ENCODE results near the gene SOCS3.

SOCS3 gene

GRCh38 chr17:78355045-78355641 is 4.7 kb downstream of the SOCS3 start:
- Histone ChIP-seq H3K27me3 (ENCODE audit: control insufficient read depth, insufficient read depth, low read length) (no peaks in the 10 kb centered on the region), H3K4me3 (ENCODE audit: low read length) (no peak overlapping the region), H3K36me3 (ENCODE audit: control insufficient read depth, insufficient read depth, low read length) (peaks cover 11% of the 10 kb centered on the region), H3K4me1 (ENCODE audit: control insufficient read depth, insufficient read depth, low read length) (peaks cover 61% of the 10 kb centered on the region), H3K9me3 (ENCODE audit: control insufficient read depth, low read length) (no peaks in the 10 kb centered on the region), H3K9ac (ENCODE audit: low read length) (no peak overlapping the region)

- no peak overlapping the region for H3K9ac ChIP-seq (ENCODE audit: low read length)
- no peak overlapping the region for H3K4me3 ChIP-seq (ENCODE audit: low read length)
- H3K27me3 ChIP-seq (ENCODE audit: control insufficient read depth, insufficient read depth, low read length): no peaks in the 10 kb centered on the region
- no peaks in the 10 kb centered on the region for H3K9me3 ChIP-seq (ENCODE audit: control insufficient read depth, low read length)
- H3K4me1 ChIP-seq (ENCODE audit: control insufficient read depth, insufficient read depth, low read length): peaks cover 61% of the 10 kb centered on the region
- H3K36me3 ChIP-seq (ENCODE audit: control insufficient read depth, insufficient read depth, low read length): peaks cover 11% of the 10 kb centered on the region
Observed at GRCh38 chr17:78353834-78354233, 6.0 kb downstream of the SOCS3 start.

DNA sequence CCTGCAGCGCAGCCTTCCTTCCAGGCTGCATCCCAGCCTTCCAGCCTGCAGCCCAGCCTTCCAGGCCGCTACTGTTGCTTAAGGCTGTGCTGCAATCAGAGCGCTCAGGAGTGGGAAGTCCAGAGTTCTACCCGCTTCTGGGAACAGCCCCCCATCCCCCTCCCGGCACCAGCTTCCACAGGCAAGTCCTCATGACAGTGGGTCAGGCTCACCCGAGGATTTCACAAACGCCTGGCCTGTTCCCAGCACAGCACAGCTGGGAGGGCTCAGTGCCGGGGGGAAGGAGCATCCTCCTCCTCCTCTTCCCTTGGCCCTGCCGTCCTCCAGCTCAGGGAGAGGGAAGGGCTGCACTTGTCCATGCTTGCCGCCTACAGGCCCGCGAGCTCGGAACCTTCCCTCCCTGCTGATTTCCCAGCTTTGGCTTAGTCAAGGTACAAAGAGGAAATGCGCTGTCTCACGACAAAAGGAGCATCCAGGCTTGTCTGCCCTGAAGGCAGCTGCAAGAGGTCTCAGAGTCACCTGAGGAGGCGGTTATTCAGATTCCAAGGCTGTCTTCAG is 8.3 kb downstream of the SOCS3 start:
- Histone ChIP-seq H3K27me3 (ENCODE audit: control insufficient read depth, insufficient read depth, low read length) (no peaks in the 10 kb centered on the region), H3K9ac (ENCODE audit: low read length) (no peak overlapping the region), H3K36me3 (ENCODE audit: control insufficient read depth, insufficient read depth, low read length) (no peaks in the 10 kb centered on the region), H3K9me3 (ENCODE audit: control insufficient read depth, low read length) (no peaks in the 10 kb centered on the region), H3K4me1 (ENCODE audit: control insufficient read depth, insufficient read depth, low read length) (peaks cover 40% of the 10 kb centered on the region), H3K4me3 (ENCODE audit: low read length) (no peak overlapping the region)

GRCh38 chr17:78349891-78350642 is 9.8 kb downstream of the SOCS3 start:
- Histone ChIP-seq H3K36me3 (ENCODE audit: control insufficient read depth, insufficient read depth, low read length) (no peaks in the 10 kb centered on the region), H3K4me1 (ENCODE audit: control insufficient read depth, insufficient read depth, low read length) (peaks cover 26% of the 10 kb centered on the region), H3K9me3 (ENCODE audit: control insufficient read depth, low read length) (no peaks in the 10 kb centered on the region), H3K27me3 (ENCODE audit: control insufficient read depth, insufficient read depth, low read length) (no peaks in the 10 kb centered on the region), H3K4me3 (ENCODE audit: low read length) (no peak overlapping the region), H3K9ac (ENCODE audit: low read length) (no peak overlapping the region)

GRCh38 chr17:78348055-78348770 is 11.7 kb downstream of the SOCS3 start:
- no peaks in the 10 kb centered on the region for H3K27me3 ChIP-seq (ENCODE audit: control insufficient read depth, insufficient read depth, low read length)
- no peak overlapping the region for H3K4me3 ChIP-seq (ENCODE audit: low read length)
- no peaks in the 10 kb centered on the region for H3K9me3 ChIP-seq (ENCODE audit: control insufficient read depth, low read length)
- no peaks in the 10 kb centered on the region for H3K36me3 ChIP-seq (ENCODE audit: control insufficient read depth, insufficient read depth, low read length)
- H3K4me1 ChIP-seq (ENCODE audit: control insufficient read depth, insufficient read depth, low read length): peaks cover 32% of the 10 kb centered on the region
- no peak overlapping the region for H3K9ac ChIP-seq (ENCODE audit: low read length)

DNA sequence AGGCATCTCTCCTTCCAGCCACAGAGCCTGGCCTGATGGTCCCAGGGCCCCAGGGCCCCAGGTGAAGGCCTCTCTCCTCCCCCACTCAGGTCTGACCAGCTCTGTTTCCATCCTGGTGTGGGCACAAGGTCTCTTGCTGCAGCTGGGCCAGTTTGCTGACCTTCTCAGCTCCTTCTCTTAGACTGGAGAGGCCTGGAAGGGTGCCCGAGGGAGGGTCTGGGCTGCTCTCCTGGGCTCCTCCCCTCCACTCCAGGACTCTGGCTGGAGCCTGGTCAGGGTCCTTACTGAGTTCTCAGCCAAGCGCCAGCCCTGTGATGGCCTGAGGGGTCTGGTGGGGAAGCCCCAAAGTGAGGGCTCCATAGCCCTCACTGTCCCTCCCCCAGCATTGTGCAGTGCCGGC is 12.4 kb downstream of the SOCS3 start:
- no peak overlapping the region for H3K9ac ChIP-seq (ENCODE audit: low read length)
- peaks cover 34% of the 10 kb centered on the region for H3K4me1 ChIP-seq (ENCODE audit: control insufficient read depth, insufficient read depth, low read length)
- no peak overlapping the region for H3K4me3 ChIP-seq (ENCODE audit: low read length)
- H3K27me3 ChIP-seq (ENCODE audit: control insufficient read depth, insufficient read depth, low read length): no peaks in the 10 kb centered on the region
- no peaks in the 10 kb centered on the region for H3K9me3 ChIP-seq (ENCODE audit: control insufficient read depth, low read length)
- H3K36me3 ChIP-seq (ENCODE audit: control insufficient read depth, insufficient read depth, low read length): no peaks in the 10 kb centered on the region

DNA sequence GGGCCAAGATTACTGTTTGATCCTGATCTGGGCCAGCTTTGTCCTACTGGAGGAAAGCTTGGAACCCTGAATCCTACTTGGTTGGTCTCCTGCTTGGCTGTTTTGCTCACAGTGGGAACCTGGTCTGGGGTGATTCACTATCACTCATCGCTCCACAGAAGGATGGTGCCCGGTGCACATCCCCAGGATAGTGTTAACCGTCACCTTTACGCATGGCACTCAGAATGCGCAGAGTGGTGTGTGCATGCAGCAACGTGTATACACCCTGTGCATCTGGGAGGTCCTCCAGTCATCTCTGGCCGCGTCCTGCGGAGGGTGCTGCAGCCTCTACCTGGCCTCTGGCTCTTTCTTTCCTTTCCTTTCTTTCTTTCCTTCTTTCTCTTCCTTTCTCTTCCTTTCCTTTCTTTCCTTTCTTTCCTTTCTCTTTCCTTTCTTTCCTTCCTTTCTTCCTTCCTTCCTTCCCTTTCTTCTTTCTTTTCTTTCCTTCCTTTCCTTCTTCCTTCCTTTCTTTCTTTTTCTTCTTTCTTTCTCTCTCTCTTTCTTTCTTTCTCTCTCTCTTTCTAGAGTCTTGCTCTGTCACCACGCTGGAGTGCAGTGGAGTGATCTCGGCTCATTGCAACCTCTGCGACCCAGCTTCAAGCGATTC is 13.1 kb downstream of the SOCS3 start:
- no peaks in the 10 kb centered on the region for H3K9me3 ChIP-seq (ENCODE audit: control insufficient read depth, low read length)
- H3K4me3 ChIP-seq (ENCODE audit: low read length): no peak overlapping the region
- H3K36me3 ChIP-seq (ENCODE audit: control insufficient read depth, insufficient read depth, low read length): no peaks in the 10 kb centered on the region
- peaks cover 33% of the 10 kb centered on the region for H3K4me1 ChIP-seq (ENCODE audit: control insufficient read depth, insufficient read depth, low read length)
- no peak overlapping the region for H3K9ac ChIP-seq (ENCODE audit: low read length)
- H3K27me3 ChIP-seq (ENCODE audit: control insufficient read depth, insufficient read depth, low read length): no peaks in the 10 kb centered on the region

GRCh38 chr17:78345791-78346494 is 13.9 kb downstream of the SOCS3 start:
- Histone ChIP-seq H3K27me3 (ENCODE audit: control insufficient read depth, insufficient read depth, low read length) (no peaks in the 10 kb centered on the region), H3K4me3 (ENCODE audit: low read length) (no peak overlapping the region), H3K9me3 (ENCODE audit: control insufficient read depth, low read length) (no peaks in the 10 kb centered on the region), H3K36me3 (ENCODE audit: control insufficient read depth, insufficient read depth, low read length) (no peaks in the 10 kb centered on the region), H3K4me1 (ENCODE audit: control insufficient read depth, insufficient read depth, low read length) (peaks cover 28% of the 10 kb centered on the region), H3K9ac (ENCODE audit: low read length) (no peak overlapping the region)

DNA sequence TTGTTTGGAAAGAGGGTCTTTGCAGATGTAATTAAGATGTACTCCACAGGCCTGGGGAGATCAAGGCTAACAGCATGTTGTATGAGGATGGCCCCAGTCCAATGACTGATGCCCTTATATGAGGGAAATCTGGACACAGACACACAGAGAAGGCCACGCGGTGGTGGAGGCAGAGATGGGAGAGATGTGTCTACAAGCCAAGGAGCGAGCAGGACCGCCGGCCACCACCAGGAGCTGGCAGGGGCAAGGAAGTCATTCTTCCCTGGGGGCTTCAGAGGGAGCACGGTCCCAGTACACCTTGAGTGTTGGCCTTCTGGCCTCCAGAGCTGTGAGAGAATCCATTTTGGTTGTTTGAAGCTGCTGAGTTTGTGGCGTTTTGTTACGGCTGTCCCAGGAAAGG is 14.7 kb downstream of the SOCS3 start:
- no peaks in the 10 kb centered on the region for H3K27me3 ChIP-seq (ENCODE audit: control insufficient read depth, insufficient read depth, low read length)
- H3K9ac ChIP-seq (ENCODE audit: low read length): no peak overlapping the region
- no peaks in the 10 kb centered on the region for H3K36me3 ChIP-seq (ENCODE audit: control insufficient read depth, insufficient read depth, low read length)
- H3K4me3 ChIP-seq (ENCODE audit: low read length): no peak overlapping the region
- H3K4me1 ChIP-seq (ENCODE audit: control insufficient read depth, insufficient read depth, low read length): peaks cover 34% of the 10 kb centered on the region
- H3K9me3 ChIP-seq (ENCODE audit: control insufficient read depth, low read length): no peaks in the 10 kb centered on the region

- H3K9me3 ChIP-seq (ENCODE audit: control insufficient read depth, low read length): no peaks in the 10 kb centered on the region
- H3K4me3 ChIP-seq (ENCODE audit: low read length): no peak overlapping the region
- peaks cover 38% of the 10 kb centered on the region for H3K4me1 ChIP-seq (ENCODE audit: control insufficient read depth, insufficient read depth, low read length)
- no peaks in the 10 kb centered on the region for H3K36me3 ChIP-seq (ENCODE audit: control insufficient read depth, insufficient read depth, low read length)
- no peak overlapping the region for H3K9ac ChIP-seq (ENCODE audit: low read length)
- H3K27me3 ChIP-seq (ENCODE audit: control insufficient read depth, insufficient read depth, low read length): no peaks in the 10 kb centered on the region
Observed at GRCh38 chr17:78344666-78345065, 15.2 kb downstream of the SOCS3 start.

DNA sequence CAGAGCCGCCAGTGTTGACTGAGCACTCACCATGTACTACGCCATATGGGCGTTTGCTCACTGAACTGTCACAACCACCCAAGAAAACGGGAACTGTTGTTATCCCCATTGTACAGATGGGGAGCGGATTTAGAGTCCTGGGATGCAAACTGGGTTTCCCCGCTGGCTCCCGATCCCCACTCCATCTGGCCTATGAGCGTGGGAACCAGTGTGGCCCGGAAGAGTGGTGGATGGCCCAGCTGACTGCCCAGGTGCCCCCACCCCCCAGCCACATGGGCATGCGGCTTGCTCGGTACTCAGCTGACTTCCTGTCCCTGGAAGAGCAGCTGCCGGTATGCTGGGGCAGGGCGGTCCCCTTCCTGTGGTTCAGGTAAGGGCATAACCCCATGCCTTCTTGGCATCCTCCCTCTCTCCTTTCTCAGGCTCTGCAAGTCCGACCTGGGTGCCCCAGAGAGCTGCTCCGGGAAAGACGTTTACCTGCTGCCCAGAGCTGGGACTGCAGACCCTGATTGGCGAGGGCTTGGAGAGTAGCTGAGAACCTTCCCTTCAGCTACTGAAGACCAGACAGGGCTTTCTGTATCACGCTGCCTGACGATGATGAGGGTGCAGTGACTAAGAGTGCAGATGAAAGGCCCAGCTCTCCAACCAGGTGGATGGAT is 16.2 kb downstream of the SOCS3 start:
- no peaks in the 10 kb centered on the region for H3K36me3 ChIP-seq (ENCODE audit: control insufficient read depth, insufficient read depth, low read length)
- H3K4me3 ChIP-seq (ENCODE audit: low read length): no peak overlapping the region
- no peaks in the 10 kb centered on the region for H3K27me3 ChIP-seq (ENCODE audit: control insufficient read depth, insufficient read depth, low read length)
- H3K9me3 ChIP-seq (ENCODE audit: control insufficient read depth, low read length): no peaks in the 10 kb centered on the region
- peak overlapping the region; percentile 38 for H3K9ac ChIP-seq (ENCODE audit: low read length)
- H3K4me1 ChIP-seq (ENCODE audit: control insufficient read depth, insufficient read depth, low read length): peaks cover 47% of the 10 kb centered on the region
